Stimulated activated CD8-positive, alpha-beta memory T cell treated with anti-CD3 and anti-CD28 coated beads, Interleukin-15, amount 100 ng/mL, for 48 hours (primary cell): ENCODE measurements around the gene OR51T1.

Source experiments
- DNase-seq, 2 donors: peaks; one replicate each; pipeline ENCODE4 v3.0.0-alpha.2; 2020; ENCODE audit warnings: low read depth in 2 of 2

The OR51T1 gene

GRCh38 chr11:4926608-4927007 lies 44.9 kb downstream of the OR51T1 start:
- no peak for DNase-seq
